ENCODE results near the gene E2F8.

GRCh38 chr11:19286411-19286810, 45.7 kb upstream of the E2F8 start:
- no peak for TF ChIP-seq MYNN (tag by site-specific recombination; IDR thresholded peaks at IDR 0.05; ENCODE audit: borderline replicate concordance)
- no peak for TF ChIP-seq CTCF (tag by site-specific recombination; IDR thresholded peaks at IDR 0.05)
- no peak for TF ChIP-seq ZNF24 (tag by site-specific recombination; IDR thresholded peaks at IDR 0.05)
- TF ChIP-seq ZSCAN4 (tag by site-specific recombination; IDR thresholded peaks at IDR 0.05) = no peak
- no peak for TF ChIP-seq ZNF146 (tag by site-specific recombination; IDR thresholded peaks at IDR 0.05)
- no peak for TF ChIP-seq ZBTB6 (tag by site-specific recombination; IDR thresholded peaks at IDR 0.05)
- TF ChIP-seq ZSCAN30 (tag by site-specific recombination; IDR thresholded peaks at IDR 0.05) = no peak
- TF ChIP-seq ZNF701 (tag by site-specific recombination; IDR thresholded peaks at IDR 0.05) = no peak
- TF ChIP-seq ZNF776 (tag by site-specific recombination; IDR thresholded peaks at IDR 0.05; ENCODE audit: borderline replicate concordance) = no peak
- TF ChIP-seq ZFP69B (tag by site-specific recombination; IDR thresholded peaks at IDR 0.05) = no peak
